HG03060 (cell line): ENCODE measurements around the gene IRX5.

Source experiments
- ATAC-seq: cut with Tn5 transposase; IDR thresholded peaks from one replicate; pipeline ENCODE4 v1.9.1; 2021; ENCODE audit warnings: low read depth, moderate number of reproducible peaks; ENCODE audit not compliant: unreplicated experiment

Gene IRX5

DNA sequence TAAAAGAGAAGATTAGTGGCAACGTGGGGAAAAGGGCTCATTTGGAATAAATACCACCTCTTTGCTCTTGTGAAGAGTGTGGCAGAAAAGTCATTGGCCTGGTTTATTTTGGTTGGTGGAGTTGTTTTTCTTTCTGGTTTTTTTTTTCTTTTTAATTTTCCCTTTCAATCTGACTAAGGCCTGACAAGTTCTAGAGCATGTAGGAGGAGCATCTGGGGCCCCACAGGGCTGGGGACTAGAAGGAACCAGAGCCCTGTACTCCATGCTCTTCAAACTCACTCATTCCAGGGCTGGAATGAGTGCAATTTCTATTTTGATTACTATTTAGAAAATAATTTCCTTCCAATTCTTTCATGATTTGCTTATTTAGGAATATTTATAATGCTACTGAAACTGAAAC, 13.3 kb downstream of the IRX5 start:
- no peak for ATAC-seq

DNA sequence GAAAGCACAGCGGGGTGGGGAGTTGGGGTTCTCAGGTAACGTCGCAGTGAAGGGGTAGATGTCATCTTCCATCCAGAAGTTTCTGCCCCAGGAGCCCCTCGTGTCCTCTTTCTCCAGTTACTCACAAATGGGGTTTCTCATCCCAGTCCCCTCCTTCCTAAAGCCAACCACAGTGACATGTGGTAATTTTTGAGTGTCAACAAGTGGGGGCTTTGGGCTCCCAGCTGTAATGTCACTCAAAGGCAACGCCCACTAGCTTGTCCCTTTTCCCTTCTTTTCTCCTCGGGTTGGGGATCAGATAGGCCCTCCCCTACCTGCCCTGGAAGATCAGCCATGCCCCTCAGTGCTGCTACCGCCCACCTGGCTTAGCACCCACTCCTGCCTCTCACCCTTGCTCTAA, 14.4 kb downstream of the IRX5 start:
- no peak for ATAC-seq

DNA sequence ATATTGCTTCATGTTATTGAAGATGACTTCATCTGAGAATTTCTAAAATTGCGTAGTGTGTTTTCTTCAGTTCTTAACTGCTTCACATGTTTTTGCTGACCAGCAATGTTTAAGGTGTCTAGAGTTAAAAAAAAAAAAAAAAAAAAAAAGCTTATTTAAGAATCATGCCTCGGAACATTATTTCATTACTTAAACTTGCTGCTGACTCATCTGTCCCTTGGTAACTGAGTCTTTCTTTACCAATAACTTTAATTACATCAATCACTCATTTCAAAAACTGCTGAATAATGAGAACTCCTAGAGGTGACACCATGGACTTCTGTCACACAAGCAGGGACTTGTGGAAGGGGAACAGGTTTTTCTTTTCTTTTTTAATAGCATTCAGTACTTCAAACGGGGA, 16.2 kb downstream of the IRX5 start:
- no peak for ATAC-seq

DNA sequence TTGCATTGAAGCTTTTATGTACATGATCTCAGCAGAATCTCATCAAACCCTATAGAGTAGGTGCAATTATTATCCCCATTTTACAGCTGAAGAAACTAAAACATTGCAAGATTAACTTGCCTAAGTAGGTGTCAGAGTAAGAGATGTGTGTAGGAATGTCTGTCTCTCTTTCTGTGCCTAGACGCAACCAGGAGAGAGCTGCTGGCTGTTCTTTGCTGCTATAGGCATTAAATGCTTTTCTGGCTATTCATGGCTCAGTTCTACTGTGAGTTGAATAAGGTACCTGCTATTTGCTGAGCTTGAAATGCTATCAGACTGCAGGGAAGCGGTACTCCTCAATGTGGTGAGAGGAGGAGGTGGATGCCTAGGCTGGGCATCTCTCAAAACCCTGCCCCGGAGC, 17.0 kb downstream of the IRX5 start:
- no peak for ATAC-seq

DNA sequence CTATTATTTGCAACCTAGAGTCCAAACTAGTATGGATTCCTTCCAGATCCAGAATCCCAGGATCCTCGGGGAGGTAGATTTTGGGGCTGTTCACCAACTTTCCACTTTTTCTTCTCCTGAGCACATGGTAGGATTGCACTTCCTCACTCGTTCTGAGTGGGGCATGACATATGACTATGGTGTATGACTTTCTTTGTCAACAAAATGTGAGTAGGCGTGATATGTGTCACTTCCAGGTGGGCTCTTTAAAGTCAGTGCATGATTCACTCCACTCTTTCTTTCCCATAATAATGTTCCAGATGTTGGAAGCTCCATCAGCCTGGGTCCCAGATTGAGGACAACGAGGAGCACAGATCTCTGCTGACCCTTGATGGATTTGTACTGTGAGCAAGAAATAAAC, 21.5 kb downstream of the IRX5 start:
- ATAC-seq, result no peak

DNA sequence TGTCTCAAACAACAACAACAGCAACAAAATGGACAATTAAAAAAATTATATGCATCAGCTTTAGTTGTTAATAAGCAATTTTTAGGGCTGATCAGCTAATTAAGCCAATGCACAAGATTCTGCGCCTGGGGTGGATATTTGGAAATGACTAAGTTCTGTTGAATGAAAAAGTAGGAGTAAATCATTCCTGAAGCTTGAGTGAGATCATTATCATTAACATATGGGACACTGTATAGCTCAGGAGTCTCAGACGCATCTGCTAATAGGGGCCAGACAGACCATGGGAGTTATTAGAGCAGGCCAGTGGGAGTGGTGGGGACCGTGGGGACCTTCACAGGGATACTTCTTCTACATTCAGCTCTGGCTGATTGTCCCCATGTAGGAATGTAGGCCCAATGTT, 22.8 kb downstream of the IRX5 start:
- ATAC-seq, result no peak

DNA sequence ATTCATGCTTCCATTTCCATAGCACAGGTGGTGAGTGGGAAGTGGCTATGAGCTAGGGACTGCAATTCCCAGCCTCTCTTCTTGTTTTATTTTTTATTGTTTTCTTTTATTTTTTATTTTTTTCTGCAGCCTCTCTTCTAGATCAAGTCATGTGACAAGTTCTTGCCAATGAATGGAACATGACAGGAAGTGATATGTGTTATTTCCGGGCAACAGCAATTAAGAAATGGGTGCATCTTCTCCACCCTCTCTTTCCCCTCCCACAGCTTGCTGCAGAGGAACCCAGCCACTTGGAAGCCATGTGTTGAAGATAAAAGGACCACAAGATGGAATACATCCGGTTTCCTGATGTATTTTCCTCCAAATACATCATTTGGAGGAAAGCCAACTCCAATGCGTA, 23.6 kb downstream of the IRX5 start:
- ATAC-seq, result no peak

DNA sequence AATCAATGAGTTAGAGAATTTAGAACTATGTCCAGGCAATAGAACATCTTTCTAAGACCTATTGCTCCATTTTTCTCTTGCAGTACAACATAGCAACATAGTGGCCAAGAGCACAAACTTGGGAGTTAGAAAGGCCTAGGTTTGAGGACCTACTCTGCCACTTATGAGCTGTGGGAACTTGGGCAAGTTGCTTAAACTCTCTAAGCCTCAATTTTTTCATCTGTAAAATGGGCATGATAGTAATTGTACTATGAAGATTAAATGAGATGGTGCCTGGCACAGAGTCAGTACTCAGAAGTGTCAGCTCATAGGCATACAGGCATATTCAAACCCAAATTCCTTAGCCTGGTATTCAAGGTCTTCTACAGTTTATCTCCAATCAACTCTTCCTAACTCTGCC, 25.1 kb downstream of the IRX5 start:
- ATAC-seq, result no peak

DNA sequence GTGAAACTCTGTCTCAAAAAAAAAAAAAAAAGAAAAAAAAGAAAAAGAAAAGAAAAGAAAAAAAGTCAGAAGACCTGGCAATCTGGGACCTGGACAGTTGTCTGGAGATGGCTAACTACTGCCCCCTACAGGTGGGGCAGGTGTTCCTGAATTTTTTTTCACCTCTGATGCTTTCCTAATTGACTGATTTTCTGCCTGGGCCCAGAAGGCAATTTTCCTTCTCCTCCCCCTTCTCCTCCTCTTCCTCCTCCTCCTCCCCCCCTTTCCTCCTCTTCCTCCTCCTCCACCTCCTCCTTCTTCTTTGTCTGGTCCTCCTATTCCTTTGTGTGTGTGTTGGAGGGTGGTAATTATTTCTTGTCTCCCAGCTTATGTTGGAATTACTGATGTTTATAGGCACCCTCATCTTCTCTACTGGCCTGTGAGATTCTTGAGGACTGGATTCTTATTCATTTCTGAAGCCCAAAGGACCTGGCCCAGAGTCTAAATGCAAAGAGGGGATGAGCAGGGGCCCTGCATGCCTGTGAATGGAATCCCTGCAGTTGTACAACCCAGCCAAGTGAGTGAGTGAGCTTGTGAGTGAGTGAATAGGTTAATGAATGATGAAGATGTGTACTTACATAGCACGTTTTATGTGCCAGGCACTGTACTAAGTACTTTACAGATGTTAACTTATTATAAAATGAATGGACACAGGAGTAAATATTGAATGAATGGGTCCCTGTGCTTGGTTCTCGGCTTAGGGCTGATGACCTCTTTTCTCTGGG, 26.9 kb downstream of the IRX5 start:
- no peak for ATAC-seq

DNA sequence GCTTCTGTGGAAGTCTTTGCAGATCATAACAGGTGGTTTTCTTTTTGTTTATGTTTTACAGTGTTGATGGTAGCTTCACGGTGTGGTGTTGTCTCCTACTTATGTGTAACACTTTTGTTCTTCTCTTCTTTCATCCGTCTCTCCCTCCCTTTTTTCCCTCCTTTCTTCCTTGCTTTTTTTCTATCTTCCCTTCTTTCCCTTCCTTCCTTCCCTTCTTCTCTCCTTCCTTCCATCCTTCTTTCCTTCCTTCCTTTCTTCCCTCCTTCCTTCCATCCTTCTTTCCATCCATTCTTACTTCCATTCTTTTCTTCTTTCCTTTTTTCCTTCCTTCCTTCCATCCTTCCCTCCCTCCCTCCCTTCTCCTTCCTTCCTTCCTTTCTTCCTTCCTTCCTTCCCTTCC, 31.4 kb downstream of the IRX5 start:
- no peak for ATAC-seq

DNA sequence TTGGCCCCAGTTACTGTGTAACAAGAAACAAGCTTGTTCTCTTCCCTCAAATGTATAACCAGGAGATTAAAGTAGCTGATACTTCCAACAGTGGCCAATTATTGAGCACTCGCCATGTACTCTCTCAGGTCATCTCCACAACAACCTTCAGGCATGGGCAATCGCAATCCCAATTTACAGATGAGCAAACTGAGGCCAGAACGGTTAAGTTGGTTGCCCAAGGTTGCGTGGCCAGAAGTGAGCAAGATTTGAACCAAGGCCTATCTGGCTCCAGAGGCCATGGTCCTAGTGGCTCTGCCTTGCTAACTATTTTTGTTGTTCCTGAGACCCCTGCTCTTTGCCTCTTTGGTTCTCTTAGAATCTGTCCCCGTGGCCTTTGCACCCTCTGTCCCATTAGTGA, 33.6 kb downstream of the IRX5 start:
- no peak for ATAC-seq

DNA sequence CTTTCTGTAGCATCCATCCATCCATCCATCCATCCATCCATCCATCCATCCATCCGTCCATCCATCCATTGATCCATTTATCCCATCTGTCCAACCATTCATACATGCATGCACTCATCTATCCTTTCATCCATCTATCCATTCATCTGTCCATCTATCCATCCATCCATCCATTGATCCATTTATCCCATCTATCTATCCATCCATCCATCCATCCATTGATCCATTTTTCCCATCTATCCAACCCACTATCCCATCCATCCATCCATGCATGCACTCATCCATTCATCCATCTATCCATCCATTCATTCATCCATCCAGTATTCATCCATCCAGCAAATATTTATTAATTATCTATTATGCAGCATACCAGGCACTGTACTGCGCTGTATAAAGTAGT, 34.8 kb downstream of the IRX5 start:
- ATAC-seq, result no peak

DNA sequence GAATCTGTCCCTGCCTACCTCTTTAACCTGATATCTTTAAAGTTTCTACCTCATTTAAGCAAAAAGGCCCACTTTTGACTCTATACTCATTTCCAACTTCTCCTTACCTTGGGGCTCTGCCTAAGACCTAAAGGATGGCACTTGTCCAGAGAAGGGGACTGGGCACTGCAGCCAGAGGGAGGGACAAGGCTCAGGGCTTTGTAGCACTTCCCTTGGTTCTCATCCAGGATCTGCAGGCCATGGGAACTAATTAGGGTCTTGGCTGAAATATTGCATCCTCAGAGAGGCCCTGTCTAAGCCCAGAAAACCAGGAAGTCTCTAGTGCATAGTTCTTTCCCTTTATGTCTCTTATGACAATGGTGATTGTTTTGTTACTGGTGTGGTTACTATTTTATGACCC, 37.3 kb downstream of the IRX5 start:
- no peak for ATAC-seq

DNA sequence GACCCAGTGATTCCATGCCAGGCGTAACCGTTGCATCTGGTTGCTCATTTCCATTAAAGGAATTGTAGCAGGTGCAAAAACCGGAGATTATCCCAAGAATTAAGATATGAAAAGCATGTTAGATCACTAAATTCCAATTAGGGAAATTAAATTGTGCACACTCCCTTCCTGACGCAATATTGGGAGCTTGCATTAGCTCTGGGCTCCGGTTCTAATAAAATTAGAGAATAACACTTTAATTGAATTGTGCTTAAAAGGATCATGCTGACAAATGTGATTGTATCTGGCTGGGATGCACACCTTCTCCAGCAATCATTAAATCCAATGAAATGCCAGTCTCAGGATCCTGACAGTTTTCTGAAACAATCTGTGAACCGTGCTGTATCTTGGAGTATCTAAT, 38.1 kb downstream of the IRX5 start:
- no peak for ATAC-seq

DNA sequence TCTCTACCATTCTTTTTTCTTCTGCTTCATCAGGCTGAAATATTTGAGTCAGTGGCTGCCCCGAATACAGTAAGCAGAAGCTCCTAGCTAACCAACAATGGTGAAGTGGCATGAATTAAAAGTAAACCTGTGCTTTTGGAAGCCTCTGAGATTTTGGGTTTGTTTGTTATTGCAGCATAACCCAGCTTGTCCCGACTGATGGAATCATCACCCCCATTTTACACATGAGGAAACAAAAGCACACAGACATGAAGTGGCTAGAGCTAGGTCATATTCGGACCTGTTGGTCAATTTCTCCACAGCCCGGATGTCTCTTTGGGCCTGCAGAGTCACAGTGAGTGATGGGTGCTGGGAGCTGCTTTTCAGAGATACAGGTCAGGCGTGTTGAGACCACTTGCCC, 39.4 kb downstream of the IRX5 start:
- no peak for ATAC-seq

DNA sequence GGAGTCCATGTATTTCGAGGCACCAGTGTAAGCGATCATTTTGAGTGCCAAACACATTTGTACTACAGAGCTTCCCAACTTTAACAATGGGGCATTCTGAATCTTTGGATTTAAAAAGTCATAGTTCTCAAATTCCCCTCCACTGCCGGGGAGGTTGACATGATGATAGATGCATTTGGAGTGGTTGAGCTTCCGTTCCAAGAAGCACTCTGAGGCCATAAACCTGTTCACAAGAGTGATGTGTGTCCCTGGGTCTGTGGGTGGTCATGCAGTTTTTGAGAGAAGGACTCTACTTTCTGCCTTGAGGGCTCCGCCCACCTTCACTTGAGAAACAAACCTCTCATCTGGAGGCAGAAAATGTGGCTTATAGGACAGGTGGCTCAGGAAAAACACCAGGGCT, 43.7 kb downstream of the IRX5 start:
- no peak for ATAC-seq

DNA sequence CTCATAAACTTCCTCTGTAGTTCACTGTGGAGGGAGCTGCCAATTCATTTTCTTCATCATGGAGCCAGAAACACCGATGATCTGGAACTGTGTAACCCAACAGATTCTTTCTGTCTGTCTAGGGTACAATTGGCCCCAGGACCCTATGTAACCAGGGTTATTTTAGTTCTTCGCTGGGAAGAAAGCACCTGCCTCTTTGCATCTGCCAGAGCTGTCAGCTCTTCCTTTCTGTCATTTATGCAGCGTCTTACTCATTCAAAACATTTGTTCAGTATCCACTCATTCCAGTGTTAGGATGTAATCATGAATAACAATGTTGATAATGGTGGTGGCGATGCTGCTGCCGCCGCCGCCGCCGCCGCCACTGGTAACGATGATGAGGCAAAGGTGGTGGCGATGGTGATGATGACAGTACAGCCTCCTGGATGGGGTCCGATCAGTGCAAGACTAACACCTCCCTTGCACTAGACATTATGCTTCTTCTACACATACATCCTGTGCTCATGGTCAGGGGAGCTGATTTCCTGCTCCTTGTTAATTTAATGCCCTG, 46.1 kb downstream of the IRX5 start:
- no peak for ATAC-seq

DNA sequence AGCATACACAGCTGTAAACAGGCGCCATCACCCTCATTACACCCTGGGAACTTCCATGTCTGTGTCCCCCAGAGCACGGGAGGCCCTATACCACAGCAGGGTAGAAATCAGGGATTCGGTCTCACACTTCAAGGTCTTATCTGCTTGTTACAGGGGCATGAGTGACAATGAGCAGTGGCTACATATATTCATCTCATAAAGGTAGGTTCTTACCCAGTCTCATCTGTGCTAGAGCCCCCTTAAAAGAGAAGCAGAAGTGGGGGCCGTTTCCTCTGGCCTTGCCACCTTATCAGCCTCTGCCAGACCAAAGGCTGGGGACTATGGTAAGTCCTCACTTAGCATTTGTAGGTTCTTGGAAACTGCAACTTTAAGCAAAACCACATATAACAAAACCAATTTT, 46.5 kb downstream of the IRX5 start:
- no peak for ATAC-seq

DNA sequence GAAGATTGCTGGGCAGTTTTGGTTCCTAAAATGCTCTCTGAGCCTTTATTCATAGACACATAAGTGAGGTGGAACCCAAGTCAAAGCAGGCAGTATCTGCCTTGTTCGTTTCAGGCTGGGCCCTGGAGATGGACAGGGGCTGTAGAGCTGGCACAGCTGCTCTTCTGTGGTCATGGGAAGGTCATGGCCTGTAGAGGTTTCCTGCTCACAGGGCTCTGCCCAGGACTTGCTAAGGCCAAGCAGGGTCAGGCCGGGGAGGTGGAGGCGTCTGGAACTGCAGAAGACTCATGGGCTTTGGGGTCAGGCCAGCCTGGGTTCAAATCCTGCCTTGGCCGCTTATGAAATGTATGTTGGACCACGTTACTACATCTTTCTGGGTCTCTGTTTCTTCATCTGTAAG, 50.2 kb downstream of the IRX5 start:
- ATAC-seq, result no peak
